Left lung (tissue), 10 donors: ENCODE results near the gene BANK1. TPM values are rescaled to one million over a fixed set of nuclear protein-coding genes. Genes with fewer than 3 reads are reported as not detected.

Experiments
- ATAC-seq: fragments of 200-7000 bp; cut with Tn5 transposase; one replicate; pipeline ENCODE4 v1.9.1; 2020; ENCODE audit warnings: moderate library complexity
- DNase-seq, 4 donors: peaks; one replicate each; pipeline ENCODE4 v3.0.0-alpha.2; 2013 to 2020
- H3K27ac ChIP-seq, 2 donors: fragments of 200-600 bp; sonication (generic) in 1 of 2; one replicate each; pipeline versions ENCODE4 v1.5.0 to v1.8.0; 2020 to 2021
- H3K27me3 ChIP-seq, 2 donors: fragments of 200-600 bp; sonication (generic) in 1 of 2; one replicate each; pipeline versions ENCODE4 v1.5.0 to v1.8.0; 2020 to 2021
- H3K36me3 ChIP-seq, 2 donors: fragments of 200-600 bp; sonication (generic) in 1 of 2; one replicate each; pipeline versions ENCODE4 v1.5.0 to v1.8.0; 2020 to 2021
- H3K4me1 ChIP-seq, 2 donors: fragments of 200-600 bp; one replicate each; pipeline ENCODE4 v1.8.0; 2021
- H3K4me3 ChIP-seq, 2 donors: fragments of 200-600 bp; sonication (generic) in 1 of 2; one replicate each; pipeline versions ENCODE4 v1.5.0 to v1.8.0; 2020 to 2021; ENCODE audit warnings: mild to moderate bottlenecking in 1 of 2
- H3K9me3 ChIP-seq, 2 donors: fragments of 200-600 bp; sonication (generic) in 1 of 2; one replicate each; pipeline versions ENCODE4 v1.5.0 to v1.8.0; 2020 to 2021
- CTCF ChIP-seq, 2 donors: fragments of 200-600 bp; sonication (generic) in 1 of 2; IDR thresholded peaks; one replicate each; pipeline versions ENCODE4 v1.5.0 to v1.8.0; 2021; ENCODE audit warnings: antibody characterized with exemption in 2 of 2
- intact Hi-C, 2 donors: fragments of 100-400 bp; cut with DNase I; formaldehyde crosslinking; loops; one replicate each; pipeline versions ENCODE4 v1.11.2 to v1.14.2; 2022
- polyA plus RNA-seq, 6 donors: library from polyadenylated mRNA; unstranded; fragments of 120-200 nt; gene quantifications; one replicate each; pipeline ENCODE4 v1.2.1, GENCODE V29; 2013; ENCODE audit not compliant: insufficient read length in 6 of 6
- total RNA-seq, 2 donors: library from RNA; stranded (reverse); fragmentation: NEBNext Ultra II Directional; extraction: Animal tissue kit (Norgen Biotek cat#: 25700); gene quantifications; one replicate each; pipeline ENCODE4 v1.2.1, GENCODE V29; 2021
- donor health status: DM: no; HTN: yes; CAD: no.
- donor health status: DM: no; HTN: no; CAD: no.

Gene BANK1
- total and polyA plus RNA-seq, 8 donors, result 1.7 to 11.1 (median 2.4) TPM

GRCh38 chr4:101853028-101853427, 62.5 kb downstream of the BANK1 start:
- Histone ChIP-seq H3K9me3 (no peaks in the 10 kb centered on the region), H3K4me3 (no peak overlapping the region), H3K27ac (no peak overlapping the region), H3K4me1 (no peaks in the 10 kb centered on the region), H3K27me3 (no peaks in the 10 kb centered on the region), H3K36me3 (no peaks in the 10 kb centered on the region)
- TF ChIP-seq CTCF (IDR thresholded peaks at IDR 0.05), result no peak
- intact Hi-C loops, result no loop called here
- ATAC-seq, result no peak
- no peak for DNase-seq

GRCh38 chr4:101853691-101854090, 63.2 kb downstream of the BANK1 start:
- DNase-seq, result no peak
- intact Hi-C loops, result no loop called here
- ATAC-seq, result no peak

GRCh38 chr4:101855239-101855638, 64.7 kb downstream of the BANK1 start:
- no peaks in the 10 kb centered on the region for H3K4me1 ChIP-seq
- H3K27ac ChIP-seq, result no peak overlapping the region
- no peak for TF ChIP-seq CTCF (IDR thresholded peaks at IDR 0.05)
- DNase-seq (no peak), ATAC-seq (no peak)
- H3K27me3 ChIP-seq, result no peaks in the 10 kb centered on the region
- no peaks in the 10 kb centered on the region for H3K36me3 ChIP-seq
- H3K4me3 ChIP-seq, result no peak overlapping the region
- intact Hi-C loops, result no loop called here
- no peaks in the 10 kb centered on the region for H3K9me3 ChIP-seq

More at GRCh38 chr4:101853691-101854090, 63.2 kb downstream of the BANK1 start:
- Histone ChIP-seq H3K36me3 (no peaks in the 10 kb centered on the region), H3K27ac (no peak overlapping the region), H3K4me3 (no peak overlapping the region), H3K4me1 (no peaks in the 10 kb centered on the region), H3K9me3 (no peaks in the 10 kb centered on the region), H3K27me3 (no peaks in the 10 kb centered on the region)
- no peak for TF ChIP-seq CTCF (IDR thresholded peaks at IDR 0.05)

- no peak for DNase-seq
- Histone ChIP-seq H3K27me3 (no peaks in the 10 kb centered on the region), H3K27ac (no peak overlapping the region), H3K36me3 (no peaks in the 10 kb centered on the region), H3K4me3 (no peak overlapping the region), H3K9me3 (no peaks in the 10 kb centered on the region), H3K4me1 (no peaks in the 10 kb centered on the region)
- no peak for TF ChIP-seq CTCF (IDR thresholded peaks at IDR 0.05)
- intact Hi-C loops, result no loop called here
- no peak for ATAC-seq
These were observed 65.6 kb downstream of the BANK1 start for GRCh38 chr4:101856149-101856548.

GRCh38 chr4:101857176-101857575, 66.6 kb downstream of the BANK1 start:
- H3K27me3 ChIP-seq, result no peaks in the 10 kb centered on the region
- H3K4me1 ChIP-seq, result no peaks in the 10 kb centered on the region
- no peak for TF ChIP-seq CTCF (IDR thresholded peaks at IDR 0.05)
- no peaks in the 10 kb centered on the region for H3K9me3 ChIP-seq
- no peak overlapping the region for H3K4me3 ChIP-seq
- no peaks in the 10 kb centered on the region for H3K36me3 ChIP-seq
- DNase-seq (no peak), ATAC-seq (no peak)
- H3K27ac ChIP-seq, result no peak overlapping the region
- intact Hi-C loops, result no loop called here
